Measurements from ENCODE around the gene PRM2.

- TF ChIP-seq YY1 (IDR thresholded peaks at IDR 0.05; ENCODE audit: low read depth, low read length) (no peak), SIX5 (IDR thresholded peaks at IDR 0.05; ENCODE audit: low read depth, low read length) (no peak), POLR2A (IDR thresholded peaks at IDR 0.05; ENCODE audit: control extremely low read depth in 1 of 2, low read depth in 2 of 2, low read length in 2 of 2) (peak in 1 of 2 experiments; percentile 21; a peak in 1 of 3 replicates), EZH2 (IDR thresholded peaks at IDR 0.05; ENCODE audit: low read depth, low read length, severe bottlenecking) (no peak)
- TF ChIP-seq, protein P1, sequence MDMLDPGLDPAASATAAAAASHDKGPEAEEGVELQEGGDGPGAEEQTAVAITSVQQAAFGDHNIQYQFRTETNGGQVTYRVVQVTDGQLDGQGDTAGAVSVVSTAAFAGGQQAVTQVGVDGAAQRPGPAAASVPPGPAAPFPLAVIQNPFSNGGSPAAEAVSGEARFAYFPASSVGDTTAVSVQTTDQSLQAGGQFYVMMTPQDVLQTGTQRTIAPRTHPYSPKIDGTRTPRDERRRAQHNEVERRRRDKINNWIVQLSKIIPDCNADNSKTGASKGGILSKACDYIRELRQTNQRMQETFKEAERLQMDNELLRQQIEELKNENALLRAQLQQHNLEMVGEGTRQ (IDR thresholded peaks at IDR 0.05; ENCODE audit: low read length) = no peak
- TF ChIP-seq, protein P2, sequence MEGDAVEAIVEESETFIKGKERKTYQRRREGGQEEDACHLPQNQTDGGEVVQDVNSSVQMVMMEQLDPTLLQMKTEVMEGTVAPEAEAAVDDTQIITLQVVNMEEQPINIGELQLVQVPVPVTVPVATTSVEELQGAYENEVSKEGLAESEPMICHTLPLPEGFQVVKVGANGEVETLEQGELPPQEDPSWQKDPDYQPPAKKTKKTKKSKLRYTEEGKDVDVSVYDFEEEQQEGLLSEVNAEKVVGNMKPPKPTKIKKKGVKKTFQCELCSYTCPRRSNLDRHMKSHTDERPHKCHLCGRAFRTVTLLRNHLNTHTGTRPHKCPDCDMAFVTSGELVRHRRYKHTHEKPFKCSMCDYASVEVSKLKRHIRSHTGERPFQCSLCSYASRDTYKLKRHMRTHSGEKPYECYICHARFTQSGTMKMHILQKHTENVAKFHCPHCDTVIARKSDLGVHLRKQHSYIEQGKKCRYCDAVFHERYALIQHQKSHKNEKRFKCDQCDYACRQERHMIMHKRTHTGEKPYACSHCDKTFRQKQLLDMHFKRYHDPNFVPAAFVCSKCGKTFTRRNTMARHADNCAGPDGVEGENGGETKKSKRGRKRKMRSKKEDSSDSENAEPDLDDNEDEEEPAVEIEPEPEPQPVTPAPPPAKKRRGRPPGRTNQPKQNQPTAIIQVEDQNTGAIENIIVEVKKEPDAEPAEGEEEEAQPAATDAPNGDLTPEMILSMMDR (IDR thresholded peaks at IDR 0.05; ENCODE audit: control extremely low read depth in 1 of 3, insufficient read depth in 1 of 3, low read depth in 1 of 3, low read length in 3 of 3) = no peak
Measured at GRCh38 chr16:11251525-11252481, 24.5 kb downstream of the PRM2 start.

Measured in H1 (cell line).